Gastrocnemius medialis (tissue), 4 donors: ENCODE measurements around the gene LMNTD2.

Source experiments
- POLR2A ChIP-seq, 2 donors: fragments of 450-650 bp; IDR thresholded peaks; one replicate each; pipeline ENCODE4 v1.6.1; 2017; ENCODE audit warnings: antibody characterized with exemption in 2 of 2, mild to moderate bottlenecking in 2 of 2, moderate library complexity in 2 of 2
- TF ChIP-seq, protein P1 (sequence below), 5 experiments: fragments of 450-650 bp in 3 of 5; fragments of 200-600 bp in 2 of 5; sonication (generic) in 2 of 5; IDR thresholded peaks in 4 of 5; conservative IDR thresholded peaks in 1 of 5; 1 replicate in 4 of 5; 2 replicates in 1 of 5; pipeline ENCODE4 v1.5.1; 2016 to 2019; ENCODE audit warnings: antibody characterized with exemption in 5 of 5, mild to moderate bottlenecking in 3 of 5, moderate library complexity in 3 of 5

DNA sequence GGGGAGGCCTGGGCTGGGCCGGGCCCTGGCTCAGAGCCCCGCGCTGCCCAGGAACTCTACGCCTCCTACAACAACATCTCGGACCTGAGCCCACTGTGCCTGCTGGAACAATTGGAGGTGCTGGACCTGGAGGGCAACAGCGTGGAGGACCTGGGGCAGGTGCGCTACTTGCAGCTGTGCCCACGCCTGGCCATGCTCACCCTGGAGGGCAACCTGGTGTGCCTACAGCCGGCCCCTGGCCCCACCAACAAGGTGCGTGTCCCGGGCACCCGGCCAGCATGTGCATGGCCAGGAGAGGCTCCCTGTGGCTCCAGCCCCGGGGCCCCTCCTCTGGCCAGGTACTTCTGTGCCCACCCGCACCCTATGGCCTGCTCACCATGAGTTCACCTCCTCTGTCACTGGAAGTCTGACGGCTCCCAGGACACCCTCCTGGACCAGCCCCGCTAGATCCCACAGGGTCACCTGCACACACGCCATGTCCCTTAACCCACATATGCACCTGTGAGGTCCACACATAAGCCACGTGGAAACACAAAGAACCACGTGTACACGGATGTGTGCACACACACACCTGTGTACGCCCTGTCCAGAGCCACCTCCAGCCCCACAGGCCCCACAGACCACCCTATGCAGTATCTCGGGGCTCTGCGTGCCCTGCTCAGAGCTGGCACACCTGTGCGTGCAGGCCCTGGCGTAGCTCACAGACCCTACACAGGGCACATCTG lies 10.4 kb downstream of the LMNTD2 start:
- TF ChIP-seq, protein P1, sequence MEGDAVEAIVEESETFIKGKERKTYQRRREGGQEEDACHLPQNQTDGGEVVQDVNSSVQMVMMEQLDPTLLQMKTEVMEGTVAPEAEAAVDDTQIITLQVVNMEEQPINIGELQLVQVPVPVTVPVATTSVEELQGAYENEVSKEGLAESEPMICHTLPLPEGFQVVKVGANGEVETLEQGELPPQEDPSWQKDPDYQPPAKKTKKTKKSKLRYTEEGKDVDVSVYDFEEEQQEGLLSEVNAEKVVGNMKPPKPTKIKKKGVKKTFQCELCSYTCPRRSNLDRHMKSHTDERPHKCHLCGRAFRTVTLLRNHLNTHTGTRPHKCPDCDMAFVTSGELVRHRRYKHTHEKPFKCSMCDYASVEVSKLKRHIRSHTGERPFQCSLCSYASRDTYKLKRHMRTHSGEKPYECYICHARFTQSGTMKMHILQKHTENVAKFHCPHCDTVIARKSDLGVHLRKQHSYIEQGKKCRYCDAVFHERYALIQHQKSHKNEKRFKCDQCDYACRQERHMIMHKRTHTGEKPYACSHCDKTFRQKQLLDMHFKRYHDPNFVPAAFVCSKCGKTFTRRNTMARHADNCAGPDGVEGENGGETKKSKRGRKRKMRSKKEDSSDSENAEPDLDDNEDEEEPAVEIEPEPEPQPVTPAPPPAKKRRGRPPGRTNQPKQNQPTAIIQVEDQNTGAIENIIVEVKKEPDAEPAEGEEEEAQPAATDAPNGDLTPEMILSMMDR (IDR thresholded peaks at IDR 0.05 in 4 of 5, conservative IDR thresholded peaks at IDR 0.05 in 1 of 5): no peak
- no peak for TF ChIP-seq POLR2A (IDR thresholded peaks at IDR 0.05)
